ENCODE data around the gene ELL2. TPM values are rescaled to one million over a fixed set of nuclear protein-coding genes. Genes with fewer than 3 reads are reported as not detected.

Gene ELL2
- total RNA-seq, 3 donors from 2014 or later: 95.7 to 211 (median 168) TPM

GRCh38 chr5:95995962-95996489 is 34.4 kb upstream of the ELL2 start:
- no peak for TF ChIP-seq POLR2A (IDR thresholded peaks at IDR 0.05)
- TF ChIP-seq POLR2AphosphoS5 (IDR thresholded peaks at IDR 0.05): no peak
- no peak for TF ChIP-seq CTCF (IDR thresholded peaks at IDR 0.05)
- no peaks in the 10 kb centered on the region for H3K36me3 ChIP-seq
- no peak for DNase-seq (ENCODE audit: low spot score in 2 of 2)
- intact Hi-C loops (cut with DNase I; ENCODE audit: low total_unique reads): no loop called here
- H3K4me1 ChIP-seq: no peaks in the 10 kb centered on the region
- no peak overlapping the region for H3K4me3 ChIP-seq
- H3K27ac ChIP-seq: no peak overlapping the region
- no peaks in the 10 kb centered on the region for H3K9me3 ChIP-seq
- H3K27me3 ChIP-seq: no peaks in the 10 kb centered on the region

- H3K27me3 ChIP-seq: no peaks in the 10 kb centered on the region
- no peak for DNase-seq (ENCODE audit: low spot score in 2 of 2)
- no peak for TF ChIP-seq POLR2A (IDR thresholded peaks at IDR 0.05)
- TF ChIP-seq POLR2AphosphoS5 (IDR thresholded peaks at IDR 0.05): no peak
- no peak for TF ChIP-seq CTCF (IDR thresholded peaks at IDR 0.05)
- H3K4me3 ChIP-seq: no peak overlapping the region
- no peaks in the 10 kb centered on the region for H3K4me1 ChIP-seq
- no peaks in the 10 kb centered on the region for H3K9me3 ChIP-seq
- H3K36me3 ChIP-seq: no peaks in the 10 kb centered on the region
- intact Hi-C loops (cut with DNase I; ENCODE audit: low total_unique reads): loop anchor here (5.0 kb wide), 1 partner anchor 294 kb away; no protein-coding TSS in a partner anchor
- H3K27ac ChIP-seq: no peak overlapping the region
These were observed 32.1 kb upstream of the ELL2 start for GRCh38 chr5:95993776-95994175.

- H3K27ac ChIP-seq: no peak overlapping the region
- no peaks in the 10 kb centered on the region for H3K9me3 ChIP-seq
- no peak overlapping the region for H3K4me3 ChIP-seq
- no peak for DNase-seq (ENCODE audit: low spot score in 2 of 2)
- no peak for TF ChIP-seq CTCF (IDR thresholded peaks at IDR 0.05)
- no peak for TF ChIP-seq POLR2AphosphoS5 (IDR thresholded peaks at IDR 0.05)
- TF ChIP-seq POLR2A (IDR thresholded peaks at IDR 0.05): no peak
- no peaks in the 10 kb centered on the region for H3K27me3 ChIP-seq
- H3K36me3 ChIP-seq: no peaks in the 10 kb centered on the region
- intact Hi-C loops (cut with DNase I; ENCODE audit: low total_unique reads): loop anchor here (5.0 kb wide), 1 partner anchor 294 kb away; no protein-coding TSS in a partner anchor
- H3K4me1 ChIP-seq: no peaks in the 10 kb centered on the region
These were observed 31.6 kb upstream of the ELL2 start for GRCh38 chr5:95993266-95993665.

- no peak for DNase-seq (ENCODE audit: low spot score in 2 of 2)
- Histone ChIP-seq H3K4me3 (no peak overlapping the region), H3K36me3 (no peaks in the 10 kb centered on the region), H3K9me3 (no peaks in the 10 kb centered on the region), H3K27me3 (no peaks in the 10 kb centered on the region), H3K27ac (no peak overlapping the region), H3K4me1 (no peaks in the 10 kb centered on the region)
- no peak for TF ChIP-seq CTCF (IDR thresholded peaks at IDR 0.05)
- no peak for TF ChIP-seq POLR2A (IDR thresholded peaks at IDR 0.05)
- no peak for TF ChIP-seq POLR2AphosphoS5 (IDR thresholded peaks at IDR 0.05)
- intact Hi-C loops (cut with DNase I; ENCODE audit: low total_unique reads): loop anchor here (5.0 kb wide), 1 partner anchor 298 kb away; no protein-coding TSS in a partner anchor
These were observed 27.8 kb upstream of the ELL2 start for GRCh38 chr5:95989283-95990048.

GRCh38 chr5:95988877-95989276 is 27.2 kb upstream of the ELL2 start:
- TF ChIP-seq CTCF (IDR thresholded peaks at IDR 0.05) (no peak), POLR2A (IDR thresholded peaks at IDR 0.05) (no peak), POLR2AphosphoS5 (IDR thresholded peaks at IDR 0.05) (no peak)
- H3K27ac ChIP-seq: no peak overlapping the region
- H3K4me1 ChIP-seq: no peaks in the 10 kb centered on the region
- H3K4me3 ChIP-seq: no peak overlapping the region
- H3K27me3 ChIP-seq: no peaks in the 10 kb centered on the region
- H3K9me3 ChIP-seq: no peaks in the 10 kb centered on the region
- no peak for DNase-seq (ENCODE audit: low spot score in 2 of 2)
- no peaks in the 10 kb centered on the region for H3K36me3 ChIP-seq
- intact Hi-C loops (cut with DNase I; ENCODE audit: low total_unique reads): no loop called here
